Measurements from ENCODE around the gene SCARB1.

- TF ChIP-seq CTCF (conservative IDR thresholded peaks at IDR 0.05 in 1 of 2, IDR thresholded peaks at IDR 0.05 in 1 of 2; ENCODE audit: low read depth in 1 of 2, low read length in 2 of 2) (no peak), EZH2 (IDR thresholded peaks at IDR 0.05; ENCODE audit: low read length, missing control alignments) (no peak)
These were observed 133.2 kb downstream of the SCARB1 start for GRCh38 chr12:124730455-124730932.
